ENCODE results near the gene NUP210.

NUP210 gene

GRCh38 chr3:13275376-13276005, 144.6 kb downstream of the NUP210 start:
- no peak for DNase-seq (ENCODE audit: low spot score)

DNA sequence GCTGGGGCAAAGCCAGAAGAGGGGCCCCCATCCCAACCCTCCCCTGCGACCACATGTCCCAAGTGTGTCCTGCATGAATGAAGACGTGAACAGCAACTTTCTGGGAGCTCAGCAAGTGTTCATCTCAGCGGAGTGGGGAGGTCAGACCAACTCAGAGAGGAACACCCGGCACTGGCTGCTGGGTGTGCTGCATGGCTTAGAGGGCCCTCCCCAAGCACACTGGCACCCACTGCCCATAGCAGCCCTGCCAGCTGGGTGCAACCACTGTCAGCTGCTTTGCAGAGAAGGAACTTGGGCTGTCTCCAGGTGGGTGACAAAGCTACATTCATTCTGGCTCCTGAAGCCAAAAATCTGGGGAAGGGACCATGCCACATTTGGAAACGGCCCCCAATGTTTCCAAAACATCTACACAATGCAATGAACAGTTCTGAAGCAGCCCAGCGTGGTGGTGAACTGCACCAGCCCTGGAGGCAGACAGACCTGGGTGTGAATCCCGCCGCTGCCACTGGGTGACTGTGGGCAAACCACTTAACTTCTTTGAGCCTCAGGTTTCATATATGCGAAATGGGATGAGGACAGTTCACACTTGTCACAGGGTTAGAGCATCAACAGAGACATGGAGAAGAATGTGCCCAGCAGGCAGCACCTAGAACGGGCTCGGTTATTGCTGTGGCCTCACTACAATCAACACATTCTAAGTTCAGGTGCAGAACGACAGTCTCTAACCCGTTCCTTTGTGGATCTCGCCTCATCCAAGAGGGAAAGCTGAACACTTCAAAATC, 145.4 kb downstream of the NUP210 start:
- no peak for DNase-seq (ENCODE audit: low spot score)

DNA sequence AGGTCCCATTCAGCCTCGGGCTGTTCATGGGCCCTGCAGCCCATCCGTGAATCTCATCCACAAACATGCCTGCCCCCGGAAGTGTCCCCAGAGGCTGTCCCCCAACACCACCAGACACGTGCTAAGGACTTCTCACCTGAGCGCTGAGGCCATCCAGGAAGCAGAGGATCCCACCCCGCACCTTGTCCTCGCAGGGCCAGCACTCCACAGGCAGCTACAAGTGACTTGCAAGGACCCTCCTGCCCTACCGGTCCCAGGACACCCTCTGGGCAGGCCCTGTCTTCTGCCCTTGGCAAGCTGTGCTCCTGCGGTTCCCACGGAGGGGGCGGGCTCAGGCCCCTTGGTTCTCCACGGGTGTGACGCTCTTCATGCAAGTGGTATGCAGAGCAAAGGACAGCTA, 146.0 kb downstream of the NUP210 start:
- DNase-seq (ENCODE audit: low spot score), result no peak

DNA sequence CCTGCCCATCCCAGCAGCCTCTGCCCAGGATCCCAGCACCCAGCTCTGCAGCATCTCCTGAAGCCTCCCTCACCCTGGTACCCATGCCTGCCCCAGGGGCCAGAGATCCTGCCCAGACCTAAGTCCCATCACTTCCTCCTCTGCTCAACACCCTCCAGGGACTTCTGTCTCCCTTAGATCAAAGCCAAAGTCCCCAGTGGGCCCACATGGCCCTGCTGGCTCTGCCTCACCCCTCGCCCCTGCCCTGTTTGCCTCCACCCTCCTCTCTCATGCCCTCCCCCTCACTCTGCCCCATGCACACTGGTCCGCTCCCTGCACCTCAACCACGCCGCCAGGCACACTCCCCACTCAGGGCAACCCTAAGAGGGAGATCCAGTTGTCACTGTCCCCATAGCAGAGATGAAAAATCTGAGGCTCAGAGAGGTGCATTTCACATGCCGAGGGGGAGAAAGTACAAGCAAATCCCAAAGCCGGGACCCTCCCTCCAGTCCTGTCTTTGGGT, 146.5 kb downstream of the NUP210 start:
- no peak for DNase-seq (ENCODE audit: low spot score)

- DNase-seq (ENCODE audit: low spot score), result no peak
Measured at GRCh38 chr3:13272831-13273603, 147.1 kb downstream of the NUP210 start.

- no peak for DNase-seq (ENCODE audit: low spot score)
Measured at GRCh38 chr3:13269711-13270378, 150.3 kb downstream of the NUP210 start.

GRCh38 chr3:13268961-13269441, 151.1 kb downstream of the NUP210 start:
- DNase-seq (ENCODE audit: low spot score), result no peak

DNA sequence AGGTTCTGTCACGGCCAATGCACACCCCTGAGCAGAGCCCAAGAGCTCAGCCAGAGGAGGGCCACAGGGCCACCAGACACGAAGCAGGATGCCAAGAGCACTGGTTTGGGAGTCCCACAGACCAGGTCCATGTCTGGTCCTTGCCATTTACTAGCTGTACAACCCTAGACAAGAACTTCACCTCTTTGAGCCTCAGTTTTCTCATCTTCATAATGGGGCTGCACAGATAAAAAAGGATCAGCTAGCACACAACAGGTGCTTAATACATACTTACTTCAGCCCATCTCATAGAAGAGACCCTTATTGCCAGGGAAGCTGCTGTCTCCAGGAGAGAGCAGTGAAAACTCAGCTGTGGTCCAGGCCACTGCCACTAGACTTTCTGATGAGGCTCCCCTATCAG, 152.0 kb downstream of the NUP210 start:
- no peak for DNase-seq (ENCODE audit: low spot score)

- DNase-seq (ENCODE audit: low spot score), result no peak
Measured at GRCh38 chr3:13266651-13267362, 153.3 kb downstream of the NUP210 start.
